CD4-positive, alpha-beta memory T cell (primary cell): ENCODE data around the gene PHLDB1. TPM values are rescaled to one million over a fixed set of nuclear protein-coding genes. Genes with fewer than 3 reads are reported as not detected.

Experiments
- CTCF ChIA-PET: fragments of 350-600 bp; sonication (Branson Sonifier 250); formaldehyde crosslinking; loops from one replicate; lab custom pipeline; 2021; ENCODE audit warnings: inconsistent platforms; ENCODE audit not compliant: partially characterized antibody; lab: Charles Lee
- POLR2A ChIA-PET: fragments of 350-600 bp; sonication (Branson Sonifier 250); formaldehyde crosslinking; loops from one replicate; lab custom pipeline; 2021; ENCODE audit not compliant: partially characterized antibody; lab: Charles Lee
- DNase-seq, 5 donors: peaks; one replicate each; pipeline versions ENCODE4 v3.0.0 to v3.0.0-alpha.2; 2020 to 2022; ENCODE audit warnings: mixed read lengths in 1 of 5
- H3K27ac ChIP-seq: one replicate; pipeline ENCODE4 v1.7.0; 2013; ENCODE audit warnings: low read depth, low read length
- H3K27me3 ChIP-seq: 2 replicates; pipeline ENCODE4 v1.7.0; 2013; ENCODE audit warnings: mild to moderate bottlenecking, low read length, moderate library complexity; ENCODE audit not compliant: insufficient read depth
- H3K36me3 ChIP-seq: 2 replicates; pipeline ENCODE4 v1.7.0; 2013; ENCODE audit warnings: mild to moderate bottlenecking, low read length, moderate library complexity; ENCODE audit not compliant: insufficient read depth
- H3K4me1 ChIP-seq: 2 replicates; pipeline ENCODE4 v1.7.0; 2013; ENCODE audit warnings: mild to moderate bottlenecking, low read length, moderate library complexity; ENCODE audit not compliant: insufficient read depth
- H3K4me3 ChIP-seq, 2 donors: one replicate each; pipeline ENCODE4 v1.7.0; 2013; ENCODE audit warnings: low read length in 2 of 2, mild to moderate bottlenecking in 1 of 2
- H3K9me3 ChIP-seq, 2 donors: one replicate each; pipeline ENCODE4 v1.7.0; 2013; ENCODE audit warnings: low read length in 2 of 2, control low read depth in 1 of 2; ENCODE audit not compliant: control insufficient read depth in 1 of 2
- H3K27ac Mint-ChIP-seq, 7 donors: one replicate each; pipeline ENCODE4 v1.8.0; 2020 to 2021; ENCODE audit warnings: mixed read lengths in 7 of 7, mild to moderate bottlenecking in 6 of 7, inconsistent platforms in 3 of 7, moderate library complexity in 3 of 7
- H3K27me3 Mint-ChIP-seq, 2 donors: one replicate each; pipeline ENCODE4 v1.8.0; 2020 to 2021; ENCODE audit warnings: mixed read lengths in 2 of 2
- H3K36me3 Mint-ChIP-seq, 2 donors: one replicate each; pipeline ENCODE4 v1.8.0; 2020 to 2021; ENCODE audit warnings: mixed read lengths in 2 of 2, inconsistent platforms in 1 of 2, mild to moderate bottlenecking in 1 of 2
- H3K4me1 Mint-ChIP-seq, 4 donors: one replicate each; pipeline ENCODE4 v1.8.0; 2020 to 2021; ENCODE audit warnings: mixed read lengths in 4 of 4, mild to moderate bottlenecking in 1 of 4
- H3K4me3 Mint-ChIP-seq, 8 donors: one replicate each; pipeline ENCODE4 v1.8.0; 2020 to 2021; ENCODE audit warnings: mixed read lengths in 8 of 8, mild to moderate bottlenecking in 7 of 8, moderate library complexity in 6 of 8, inconsistent platforms in 3 of 8
- H3K9me3 Mint-ChIP-seq, 8 donors: one replicate each; pipeline ENCODE4 v1.8.0; 2020 to 2021; ENCODE audit warnings: mixed read lengths in 8 of 8, mild to moderate bottlenecking in 5 of 8, inconsistent platforms in 3 of 8, moderate library complexity in 1 of 8
- intact Hi-C: fragments of 100-400 bp; cut with micrococcal nuclease; formaldehyde crosslinking; loops from one replicate; pipeline ENCODE4 v1.15.1; 2023
- polyA plus RNA-seq, 2 donors: library from polyadenylated mRNA; unstranded; fragments of 300-500 nt; fragmentation: Illumina TruSeq; gene quantifications; one replicate each; pipeline ENCODE4 v1.2.3, GENCODE V29; 2021
- total RNA-seq, 2 experiments: library from RNA; stranded (reverse); gene quantifications; one replicate each; pipeline ENCODE4 v1.2.3, GENCODE V29; 2021

PHLDB1 gene
- total and polyA plus RNA-seq, 4 experiments from 2014 or later, result 0.34 to 3.9 (median 2.1) TPM

DNA sequence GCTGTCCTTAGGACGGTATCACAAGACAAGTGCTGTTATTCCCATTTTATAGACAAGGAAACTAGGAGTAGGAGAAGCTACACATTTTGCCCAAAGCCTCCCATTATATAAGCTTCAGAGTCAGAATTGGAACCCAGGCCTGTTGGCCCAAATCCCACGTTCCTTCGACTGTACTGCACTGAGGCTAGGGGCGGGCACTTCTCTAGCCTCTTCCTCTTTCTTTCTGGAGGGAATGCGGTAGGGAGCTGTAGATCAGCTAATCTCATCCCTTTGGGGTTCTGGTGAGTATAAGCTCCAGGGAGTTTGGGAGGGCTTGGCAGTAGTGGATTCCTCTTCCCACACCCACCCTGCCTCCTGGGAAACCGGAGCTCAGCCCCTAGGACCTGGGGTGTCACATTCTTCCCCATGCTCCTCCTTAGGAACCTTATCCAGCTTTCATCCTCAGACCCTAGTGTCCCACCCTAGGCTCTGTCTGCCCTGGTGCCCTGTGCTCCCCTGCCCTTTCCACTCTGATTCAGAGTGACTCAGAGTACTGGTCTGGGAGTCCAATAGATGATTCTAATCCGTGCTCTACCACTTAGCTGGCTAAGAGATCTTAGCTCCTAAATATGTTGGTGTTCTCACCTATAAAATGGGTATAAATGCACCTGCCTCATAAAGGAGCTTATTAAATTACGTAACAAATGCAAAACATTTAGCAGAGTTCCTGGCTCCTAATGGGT is 29.3 kb downstream of the PHLDB1 start:
- intact Hi-C loops, result no loop called here
- Histone ChIP-seq H3K36me3 (no peaks in the 10 kb centered on the region), H3K4me3 (no peak overlapping the region), H3K27me3 (no peaks in the 10 kb centered on the region), H3K27ac (no peak overlapping the region), H3K9me3 (no peaks in the 10 kb centered on the region), H3K4me1 (no peaks in the 10 kb centered on the region)
- H3K9me3 Mint-ChIP-seq, result no peaks in the 10 kb centered on the region
- H3K4me1 Mint-ChIP-seq, result peaks cover 0 to 1% (median 0%) of the 10 kb centered on the region in 4 donors
- POLR2A ChIA-PET, result interaction anchor here (1.7 kb wide), 1 partner anchor 9 kb away, joined by 5 read pairs; no protein-coding TSS in a partner anchor
- DNase-seq, result no peak
- no peaks in the 10 kb centered on the region for H3K27me3 Mint-ChIP-seq
- H3K36me3 Mint-ChIP-seq, result no peaks in the 10 kb centered on the region
- no peak overlapping the region for H3K4me3 Mint-ChIP-seq
- no peak overlapping the region for H3K27ac Mint-ChIP-seq
- CTCF ChIA-PET, result interaction anchor here (1.6 to 4.1 kb wide), 3 partner anchors 18 to 25 kb away, joined by 3 to 21 read pairs (median 3); no protein-coding TSS in a partner anchor

DNA sequence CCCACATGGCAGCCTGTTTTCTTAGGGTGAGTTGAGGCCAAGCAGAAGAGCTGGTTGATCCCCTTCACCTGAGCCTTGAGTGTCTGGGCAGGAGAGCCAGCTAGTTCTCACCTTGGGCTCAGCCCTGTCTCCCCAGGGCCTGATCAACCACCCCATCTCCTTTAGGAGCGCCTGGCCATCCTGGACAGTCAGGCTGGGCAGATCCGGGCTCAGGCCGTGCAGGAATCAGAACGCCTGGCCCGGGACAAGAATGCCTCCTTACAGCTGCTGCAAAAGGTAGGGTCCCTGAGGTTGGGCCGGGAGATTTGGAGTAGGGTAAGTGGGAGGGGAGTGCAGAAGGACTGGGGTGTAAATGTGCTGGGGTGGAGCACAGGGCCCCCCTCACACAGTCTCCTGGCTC is 31.3 kb downstream of the PHLDB1 start:
- Histone ChIP-seq H3K9me3 (no peaks in the 10 kb centered on the region), H3K4me3 (no peak overlapping the region), H3K27ac (no peak overlapping the region), H3K27me3 (no peaks in the 10 kb centered on the region), H3K4me1 (no peaks in the 10 kb centered on the region), H3K36me3 (no peaks in the 10 kb centered on the region)
- no peak for DNase-seq
- no peaks in the 10 kb centered on the region for H3K9me3 Mint-ChIP-seq
- no peaks in the 10 kb centered on the region for H3K27me3 Mint-ChIP-seq
- CTCF ChIA-PET, result interaction anchor here (0.7 kb wide), 1 partner anchor 509 kb away, joined by 3 read pairs; no protein-coding TSS in a partner anchor
- no peak overlapping the region for H3K27ac Mint-ChIP-seq
- POLR2A ChIA-PET, result no interaction called here
- no peak overlapping the region for H3K4me3 Mint-ChIP-seq
- no peaks in the 10 kb centered on the region for H3K36me3 Mint-ChIP-seq
- intact Hi-C loops, result no loop called here
- H3K4me1 Mint-ChIP-seq, result peaks cover 0 to 1% (median 0%) of the 10 kb centered on the region in 4 donors

DNA sequence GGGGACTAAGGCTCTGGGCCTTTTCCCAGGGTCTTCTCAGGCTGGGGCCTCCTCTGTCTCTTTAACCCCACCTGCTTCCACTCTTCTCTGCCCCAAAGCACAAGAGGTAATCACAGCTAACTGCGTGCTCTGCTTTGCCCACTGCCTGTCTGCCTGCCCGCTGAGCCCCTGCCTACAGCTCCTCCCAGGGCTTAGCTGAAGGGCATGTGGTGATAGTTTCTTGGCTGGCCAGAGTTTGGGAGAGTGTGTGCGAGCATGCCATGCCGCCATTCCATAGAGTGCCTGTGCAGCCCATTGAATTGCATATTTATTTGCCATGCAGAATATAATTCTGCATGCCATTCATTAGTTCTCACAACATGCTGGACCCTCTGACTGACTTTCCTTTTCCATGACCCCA is 32.5 kb downstream of the PHLDB1 start:
- Histone ChIP-seq H3K4me1 (no peaks in the 10 kb centered on the region), H3K4me3 (no peak overlapping the region), H3K27ac (no peak overlapping the region), H3K9me3 (no peaks in the 10 kb centered on the region), H3K36me3 (no peaks in the 10 kb centered on the region), H3K27me3 (no peaks in the 10 kb centered on the region)
- peak overlapping the region in 1 of 7 donors; percentile 81 for H3K27ac Mint-ChIP-seq
- peaks cover 0 to 1% (median 0%) of the 10 kb centered on the region in 4 donors for H3K4me1 Mint-ChIP-seq
- DNase-seq, result no peak
- intact Hi-C loops, result no loop called here
- no peaks in the 10 kb centered on the region for H3K9me3 Mint-ChIP-seq
- no peak overlapping the region for H3K4me3 Mint-ChIP-seq
- H3K27me3 Mint-ChIP-seq, result no peaks in the 10 kb centered on the region
- H3K36me3 Mint-ChIP-seq, result no peaks in the 10 kb centered on the region
- CTCF ChIA-PET, result no interaction called here
- POLR2A ChIA-PET, result no interaction called here

DNA sequence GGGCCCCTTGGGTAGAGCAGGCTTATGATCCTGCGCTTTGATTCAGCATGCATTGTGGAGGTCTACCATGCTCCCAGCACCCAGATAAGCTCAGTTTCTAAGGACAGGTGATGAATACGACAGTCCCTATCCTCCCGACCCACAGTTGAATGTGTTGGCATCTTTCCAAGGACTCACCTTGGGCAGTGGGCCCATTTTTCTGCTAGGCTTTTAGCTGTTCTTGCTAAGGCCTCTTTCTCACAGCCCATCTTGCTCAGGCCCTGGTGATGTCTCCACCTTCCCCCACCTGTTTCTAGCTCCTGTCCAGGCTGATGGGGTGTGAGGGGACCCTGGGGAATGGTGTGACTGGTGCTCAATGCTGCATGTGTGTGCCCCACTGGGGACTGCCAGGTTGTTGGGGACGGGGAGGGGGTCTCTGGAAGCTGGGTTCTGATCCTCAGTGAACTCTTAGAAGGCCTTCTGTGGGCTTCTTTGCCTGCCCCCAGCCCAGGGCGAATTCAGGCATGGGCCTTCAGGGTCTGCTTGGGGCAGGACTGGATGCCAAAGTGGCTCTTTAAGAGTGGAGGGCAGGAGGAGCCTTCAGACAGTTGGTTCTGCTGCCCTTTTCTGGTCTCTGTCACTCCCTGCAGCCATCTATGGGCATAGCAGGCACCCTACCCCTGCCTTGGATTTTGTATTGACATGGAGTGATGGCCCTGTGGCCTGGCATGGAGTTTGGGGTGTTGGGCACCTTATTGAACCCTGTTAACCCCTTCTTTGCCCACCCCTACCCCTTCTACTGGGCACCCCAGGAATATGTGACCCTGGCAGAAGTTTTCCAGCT is 33.1 kb downstream of the PHLDB1 start:
- H3K36me3 Mint-ChIP-seq, result no peaks in the 10 kb centered on the region
- Histone ChIP-seq H3K4me1 (no peaks in the 10 kb centered on the region), H3K9me3 (no peaks in the 10 kb centered on the region), H3K27ac (no peak overlapping the region), H3K4me3 (no peak overlapping the region), H3K36me3 (no peaks in the 10 kb centered on the region), H3K27me3 (no peaks in the 10 kb centered on the region)
- H3K9me3 Mint-ChIP-seq, result no peaks in the 10 kb centered on the region
- intact Hi-C loops, result no loop called here
- ChIA-PET POLR2A (no interaction called here), CTCF (interaction anchor here (0.7 kb wide), 1 partner anchor 19 kb away, joined by 3 read pairs; no protein-coding TSS in a partner anchor)
- no peak for DNase-seq
- H3K27me3 Mint-ChIP-seq, result no peaks in the 10 kb centered on the region
- no peaks in the 10 kb centered on the region for H3K4me1 Mint-ChIP-seq
- H3K4me3 Mint-ChIP-seq, result no peak overlapping the region
- H3K27ac Mint-ChIP-seq, result no peak overlapping the region

DNA sequence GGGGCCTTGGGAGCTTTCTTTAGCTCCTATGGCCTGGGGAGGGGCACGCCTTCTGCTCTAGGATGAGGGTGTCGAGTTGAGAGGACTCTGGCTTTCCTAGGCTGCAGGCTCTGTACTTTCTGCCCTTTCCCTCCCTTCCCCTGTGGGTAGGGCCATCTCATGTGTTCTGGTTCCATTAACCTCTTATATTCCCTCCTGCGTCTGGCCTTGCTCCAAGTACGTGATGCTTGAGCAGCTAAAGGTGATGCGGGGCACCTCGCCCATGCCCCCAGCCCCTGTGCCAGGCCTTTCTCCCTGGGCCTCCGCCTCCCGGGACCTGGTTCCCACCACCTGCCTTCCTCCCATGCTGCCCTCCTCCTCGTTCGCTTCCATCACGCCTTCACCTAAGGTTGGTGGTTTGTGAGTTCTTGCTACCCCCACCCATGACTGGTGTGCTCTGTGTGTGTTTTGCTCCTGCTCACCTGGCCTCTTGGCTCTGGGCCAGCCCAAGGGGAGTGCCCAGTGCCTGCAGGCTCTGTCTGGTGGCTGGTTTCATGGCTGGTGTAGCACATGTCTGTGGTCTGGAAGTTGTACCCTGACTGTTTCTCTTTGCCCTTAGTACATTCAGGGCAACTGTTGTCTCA is 34.1 kb downstream of the PHLDB1 start:
- H3K9me3 Mint-ChIP-seq, result no peaks in the 10 kb centered on the region
- intact Hi-C loops, result no loop called here
- H3K4me3 ChIP-seq, result no peak overlapping the region
- ChIA-PET CTCF (interaction anchor here (0.7 kb wide), 1 partner anchor 18 kb away, joined by 3 read pairs; no protein-coding TSS in a partner anchor), POLR2A (no interaction called here)
- H3K36me3 ChIP-seq, result no peaks in the 10 kb centered on the region
- H3K4me3 Mint-ChIP-seq, result no peak overlapping the region
- DNase-seq, result no peak
- no peaks in the 10 kb centered on the region for H3K36me3 Mint-ChIP-seq
- no peaks in the 10 kb centered on the region for H3K4me1 Mint-ChIP-seq
- H3K27me3 Mint-ChIP-seq, result peaks cover 0 to 2% of the 10 kb centered on the region in 2 donors
- no peak overlapping the region for H3K27ac ChIP-seq
- H3K4me1 ChIP-seq, result no peaks in the 10 kb centered on the region
- no peaks in the 10 kb centered on the region for H3K27me3 ChIP-seq
- H3K9me3 ChIP-seq, result no peaks in the 10 kb centered on the region
- H3K27ac Mint-ChIP-seq, result no peak overlapping the region

DNA sequence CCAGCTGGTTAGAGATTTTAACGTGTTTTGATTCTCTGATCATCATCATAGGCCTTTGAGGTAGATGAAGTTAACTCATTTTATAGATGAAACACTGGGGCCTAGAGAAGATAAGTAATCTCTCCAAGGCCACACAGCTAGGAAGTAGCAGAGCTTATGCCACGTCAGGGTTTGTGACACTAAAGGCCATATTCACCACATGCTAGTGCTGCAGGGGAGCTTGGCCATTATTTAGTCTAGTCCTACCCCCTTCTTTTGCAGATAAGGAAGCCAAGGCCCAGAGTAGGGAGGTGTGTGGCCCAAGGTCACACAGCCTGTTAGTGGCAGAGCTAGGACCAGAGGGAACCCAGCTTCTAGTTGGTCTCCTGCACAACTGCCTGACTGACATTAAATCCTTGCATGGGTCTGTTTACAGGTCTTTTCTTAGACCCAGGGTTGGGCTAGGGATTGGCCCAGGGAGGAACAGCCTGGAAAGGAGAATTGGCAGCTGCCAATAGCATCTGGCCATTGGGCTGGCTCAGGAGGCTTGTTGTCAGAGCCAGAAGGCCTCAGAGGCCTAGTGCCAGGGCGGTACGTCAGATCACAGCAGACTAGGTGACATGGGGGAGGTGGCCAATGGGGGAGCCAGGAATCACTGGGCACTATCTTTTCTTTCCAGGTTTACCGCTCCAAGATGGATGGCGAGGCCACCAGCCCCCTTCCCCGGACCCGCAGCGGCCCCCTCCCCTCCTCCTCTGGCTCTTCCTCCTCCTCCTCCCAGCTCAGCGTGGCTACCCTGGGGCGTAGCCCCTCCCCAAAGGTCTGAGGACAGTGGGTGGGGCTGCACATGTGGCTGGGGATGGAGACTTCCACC is 36.0 kb downstream of the PHLDB1 start:
- H3K27ac Mint-ChIP-seq, result no peak overlapping the region
- intact Hi-C loops, result no loop called here
- Histone ChIP-seq H3K4me3 (no peak overlapping the region), H3K27ac (no peak overlapping the region), H3K27me3 (no peaks in the 10 kb centered on the region), H3K9me3 (no peaks in the 10 kb centered on the region), H3K36me3 (no peaks in the 10 kb centered on the region), H3K4me1 (no peaks in the 10 kb centered on the region)
- ChIA-PET CTCF (interaction anchor here (1.1 kb wide), 1 partner anchor 30 kb away, joined by 3 read pairs; no protein-coding TSS in a partner anchor), POLR2A (no interaction called here)
- peaks cover 0 to 2% of the 10 kb centered on the region in 2 donors for H3K27me3 Mint-ChIP-seq
- no peak overlapping the region for H3K4me3 Mint-ChIP-seq
- H3K9me3 Mint-ChIP-seq, result peaks cover 0 to 3% (median 0%) of the 10 kb centered on the region in 8 donors
- no peaks in the 10 kb centered on the region for H3K4me1 Mint-ChIP-seq
- no peaks in the 10 kb centered on the region for H3K36me3 Mint-ChIP-seq
- DNase-seq, result no peak
